GM15510 (cell line): ENCODE measurements around the gene NBEAL1.

Source experiments
- POLR2A ChIP-seq: IDR thresholded peaks from 3 replicates; pipeline ENCODE4 v1.6.1; 2011; ENCODE audit warnings: borderline replicate concordance; ENCODE audit not compliant: insufficient read length; ENCODE audit errors: extremely low read depth

Gene NBEAL1

GRCh38 chr2:203014456-203015199, at the start of gene NBEAL1:
Gene NBEAL1 (plus strand): TSS chr2:203014875. CDS start chr2:203016385, 1,510 bp downstream.
- peak; percentile 48 for TF ChIP-seq POLR2A

- no peak for TF ChIP-seq POLR2A
These were observed 48.7 kb upstream of the NBEAL1 start for GRCh38 chr2:202965810-202966460.

GRCh38 chr2:202976809-202977208, 37.9 kb upstream of the NBEAL1 start:
- TF ChIP-seq POLR2A: no peak

GRCh38 chr2:202982779-202983491, 31.7 kb upstream of the NBEAL1 start:
- TF ChIP-seq POLR2A: no peak

DNA sequence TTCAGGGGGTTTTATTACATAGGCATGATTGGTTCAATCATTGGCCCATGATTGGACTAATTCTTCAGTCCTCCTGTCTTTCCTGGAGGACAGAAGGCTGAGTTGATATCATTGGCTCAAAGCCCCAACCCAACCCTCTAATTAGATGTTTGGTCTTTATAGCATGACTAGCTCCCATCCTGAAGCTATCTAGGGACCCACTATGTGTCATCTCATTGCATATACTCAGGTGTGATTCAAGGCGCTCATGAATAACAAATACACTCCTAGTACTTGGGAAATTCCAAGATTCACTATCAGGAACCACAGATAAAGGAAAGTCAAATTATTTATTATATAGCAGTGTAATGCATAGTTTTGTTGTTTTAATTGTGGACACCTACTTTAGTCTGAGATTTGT, 24.9 kb upstream of the NBEAL1 start:
- no peak for TF ChIP-seq POLR2A

- no peak for TF ChIP-seq POLR2A
These were observed 24.2 kb upstream of the NBEAL1 start for GRCh38 chr2:202990501-202990900.

DNA sequence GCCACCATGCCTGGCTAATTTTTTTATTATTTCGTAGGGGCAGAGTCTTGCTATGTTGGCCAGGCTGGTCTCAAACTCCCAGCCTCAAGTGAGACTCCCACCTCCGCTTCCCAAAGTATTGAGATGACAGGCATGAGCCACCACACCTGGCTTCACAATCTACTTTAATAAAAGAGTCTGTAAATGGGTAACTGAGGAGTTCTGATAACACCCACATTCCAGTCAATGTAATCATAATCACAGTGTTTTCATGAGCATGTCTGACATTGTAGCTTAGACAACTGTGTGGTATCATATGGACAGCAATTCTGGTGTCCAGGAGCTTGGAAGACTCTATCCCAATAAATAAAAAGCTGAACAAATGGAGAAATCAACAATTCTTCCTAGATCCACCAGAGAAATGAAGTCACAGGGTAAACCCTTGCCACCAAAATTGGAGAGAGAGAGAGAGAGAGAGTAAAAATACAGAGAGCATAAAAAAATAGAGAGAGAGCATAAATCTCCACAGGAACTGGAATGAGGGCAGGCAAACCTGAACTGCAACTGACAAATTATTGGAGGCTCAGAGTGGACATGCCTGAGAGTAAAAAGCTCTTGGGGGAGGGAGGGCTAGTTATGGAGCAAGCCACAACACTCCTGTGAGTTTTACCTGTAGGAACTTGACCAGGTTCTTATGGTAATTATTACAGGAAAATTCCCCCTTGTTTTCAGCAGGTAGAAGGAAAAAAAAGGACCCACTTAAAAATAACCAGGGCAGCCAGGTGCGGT, 12.4 kb upstream of the NBEAL1 start:
- TF ChIP-seq POLR2A: no peak

DNA sequence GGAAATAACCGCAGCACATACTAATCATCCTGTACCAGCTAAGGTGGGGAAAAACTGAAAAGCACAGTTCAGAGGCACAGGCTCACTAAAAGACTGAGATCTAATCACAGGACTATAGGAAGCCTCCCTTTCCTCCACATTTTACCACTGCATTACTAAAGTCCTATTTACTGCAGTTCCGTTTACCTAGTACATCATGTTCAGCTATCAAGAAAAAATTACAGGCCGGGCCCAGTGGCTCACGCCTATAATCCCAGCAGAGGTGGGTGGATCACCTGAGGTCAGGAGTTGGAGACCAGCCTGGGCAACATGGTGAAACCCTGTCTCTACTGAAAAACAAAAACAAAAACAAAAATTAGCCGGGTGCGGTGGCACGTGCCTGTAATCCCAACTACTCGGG, 11.0 kb upstream of the NBEAL1 start:
- TF ChIP-seq POLR2A: no peak

DNA sequence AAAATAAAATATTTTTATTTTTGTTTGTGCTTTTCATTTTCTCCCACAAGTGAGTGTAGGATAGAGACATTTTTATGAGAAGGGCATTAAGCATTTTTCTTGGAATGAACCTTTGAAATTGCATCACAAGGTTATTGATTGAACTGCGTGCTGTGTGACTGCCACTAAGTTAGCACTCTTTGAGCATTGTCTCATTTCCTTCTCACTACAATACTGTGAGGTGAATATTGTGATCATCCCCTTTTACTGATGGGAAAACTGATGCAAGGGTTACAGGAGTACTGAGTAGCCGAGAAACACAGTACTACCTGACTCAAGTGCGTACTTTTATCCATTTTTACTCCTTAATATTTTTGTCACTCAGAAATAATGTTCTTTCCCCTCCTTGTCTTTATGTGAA, 2.0 kb downstream of the NBEAL1 start:
- no peak for TF ChIP-seq POLR2A

DNA sequence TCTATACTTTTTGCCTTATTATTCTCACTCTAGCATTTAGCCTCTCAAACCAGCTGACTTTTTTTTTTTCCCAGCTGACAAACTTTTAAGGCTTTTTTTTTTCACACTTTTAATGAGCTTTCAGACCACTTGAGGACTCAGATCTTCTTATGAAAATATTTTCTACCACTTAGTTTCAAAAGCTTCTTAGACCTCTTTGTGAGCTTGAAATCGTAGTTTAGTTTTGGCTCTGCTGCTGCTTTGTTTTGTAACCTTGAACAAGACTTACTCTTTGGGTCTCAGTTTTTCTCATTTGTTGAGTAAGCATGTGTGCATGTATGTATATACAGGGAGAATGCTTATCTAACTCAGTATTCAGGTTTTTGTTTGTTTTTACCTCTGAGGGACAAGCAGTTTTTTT, 3.5 kb downstream of the NBEAL1 start:
- no peak for TF ChIP-seq POLR2A

GRCh38 chr2:203019142-203019541, 4.5 kb downstream of the NBEAL1 start:
- no peak for TF ChIP-seq POLR2A

- no peak for TF ChIP-seq POLR2A
These were observed 7.3 kb downstream of the NBEAL1 start for GRCh38 chr2:203021991-203022390.

DNA sequence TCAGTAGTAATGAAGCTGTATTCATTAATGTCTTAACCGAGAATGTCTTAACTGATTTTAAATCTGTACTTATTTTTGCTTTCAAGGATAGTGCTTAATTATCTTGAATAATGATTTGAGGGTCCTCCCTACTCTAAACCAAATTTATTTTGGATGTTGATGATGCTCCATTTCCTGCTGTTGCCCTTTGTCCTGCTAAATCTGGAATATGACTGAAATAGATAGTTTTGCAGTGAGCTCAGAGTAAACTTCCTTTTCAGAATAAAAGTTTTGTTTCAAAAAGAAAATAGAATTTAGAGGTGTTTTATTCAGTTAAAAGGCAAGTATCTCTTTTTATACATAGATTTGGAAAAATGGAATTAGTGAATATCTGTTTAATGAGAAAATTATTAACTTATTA, 8.1 kb downstream of the NBEAL1 start:
- no peak for TF ChIP-seq POLR2A

GRCh38 chr2:203025592-203025991, 10.9 kb downstream of the NBEAL1 start:
- TF ChIP-seq POLR2A: no peak

- TF ChIP-seq POLR2A: no peak
These were observed 15.9 kb downstream of the NBEAL1 start for GRCh38 chr2:203030545-203030944.
